NCI-H345 (cell line): ENCODE data around the gene ADAMTS3.

ENCODE experiments used
- DNase-seq: peaks from one replicate; lab custom pipeline; 2025; lab: John Stamatoyannopoulos, UW

ADAMTS3 gene

DNA sequence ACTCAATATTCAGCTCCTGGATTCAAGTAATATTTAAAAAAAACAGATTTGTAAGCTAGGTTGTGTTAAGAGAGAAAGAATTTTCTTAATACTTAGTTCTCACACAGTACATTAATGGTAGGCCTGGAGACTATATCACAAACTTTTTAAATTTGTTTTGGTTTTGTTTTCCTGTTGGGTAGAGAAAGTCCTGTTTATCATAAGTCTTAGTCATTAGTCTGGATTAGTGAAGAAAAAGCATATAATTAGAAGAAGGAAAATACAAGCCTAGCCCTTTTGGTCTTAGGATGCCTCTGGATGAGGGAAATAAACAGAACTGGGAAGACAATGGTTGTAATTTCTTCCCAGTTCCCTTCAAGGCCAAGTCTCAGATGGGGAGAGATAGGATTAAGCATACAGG lies 163.6 kb downstream of the ADAMTS3 start:
- DNase-seq: no peak

DNA sequence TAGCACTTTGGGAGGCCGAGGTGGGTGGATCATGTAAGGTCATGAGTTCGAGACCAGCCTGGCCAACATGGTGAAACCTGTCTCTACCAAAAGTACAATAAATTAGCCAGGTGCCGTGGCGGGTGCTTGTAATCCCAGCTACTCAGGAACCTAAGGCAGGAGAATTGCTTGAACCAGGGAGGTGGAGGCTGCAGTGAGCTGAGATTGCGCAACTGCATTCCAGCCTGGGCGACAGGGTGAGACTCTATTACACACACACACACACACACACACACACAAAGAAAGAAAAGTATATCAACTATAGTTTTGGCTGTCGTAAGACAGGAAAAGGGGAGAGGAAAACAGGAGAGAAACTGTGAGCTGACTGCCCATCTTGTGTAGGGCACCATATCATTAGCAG lies 171.7 kb downstream of the ADAMTS3 start:
- no peak for DNase-seq

DNA sequence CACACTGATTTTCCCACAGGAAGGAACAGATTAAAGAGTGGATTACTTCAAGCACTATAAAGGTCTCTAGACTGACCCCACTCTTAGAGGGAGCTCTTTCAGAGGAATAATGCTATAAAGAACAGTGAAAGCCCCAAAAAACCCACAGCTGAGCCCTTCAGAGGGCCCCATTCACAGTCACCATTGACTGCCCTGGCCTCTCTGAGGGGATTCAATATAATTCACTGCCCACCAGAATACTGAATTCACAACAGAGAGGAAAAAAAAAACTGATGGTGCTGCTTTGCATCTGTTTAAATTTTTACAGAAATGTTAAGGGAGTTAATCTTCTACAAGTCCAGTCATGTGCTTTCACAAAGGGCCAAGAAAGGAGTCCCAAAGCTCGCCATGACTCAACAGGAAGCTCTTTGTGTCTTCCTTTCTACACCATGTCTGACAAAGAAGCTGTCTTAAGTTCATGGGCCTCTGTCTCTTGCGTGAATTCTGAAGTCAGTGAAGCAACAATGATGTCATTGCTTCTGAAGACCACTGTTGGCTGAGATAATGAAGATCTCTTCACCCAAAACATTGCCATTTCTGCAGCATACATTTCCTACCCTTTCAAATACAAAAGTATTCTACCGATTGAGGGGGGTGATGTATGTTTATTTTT lies 174.9 kb downstream of the ADAMTS3 start:
- DNase-seq: no peak

DNA sequence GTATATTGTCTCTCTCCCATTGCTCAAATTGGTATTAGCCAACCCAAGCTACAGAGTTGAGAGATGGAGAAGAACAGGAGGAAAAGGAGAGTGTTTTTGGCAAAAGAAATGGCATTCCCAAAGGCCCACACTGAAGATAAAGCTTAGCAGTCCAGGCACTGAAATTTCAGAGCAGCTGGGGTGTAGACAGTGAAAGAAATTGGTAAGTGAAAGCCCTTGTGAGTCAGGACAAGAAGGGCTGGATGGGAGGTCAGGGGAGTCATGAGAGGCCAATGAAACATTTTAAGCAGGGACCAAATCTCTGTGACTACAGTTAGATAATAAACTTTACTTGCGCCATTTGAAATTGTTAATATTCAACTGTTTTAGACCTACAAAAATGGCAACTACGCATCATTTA lies 177.7 kb downstream of the ADAMTS3 start:
- DNase-seq: no peak

DNA sequence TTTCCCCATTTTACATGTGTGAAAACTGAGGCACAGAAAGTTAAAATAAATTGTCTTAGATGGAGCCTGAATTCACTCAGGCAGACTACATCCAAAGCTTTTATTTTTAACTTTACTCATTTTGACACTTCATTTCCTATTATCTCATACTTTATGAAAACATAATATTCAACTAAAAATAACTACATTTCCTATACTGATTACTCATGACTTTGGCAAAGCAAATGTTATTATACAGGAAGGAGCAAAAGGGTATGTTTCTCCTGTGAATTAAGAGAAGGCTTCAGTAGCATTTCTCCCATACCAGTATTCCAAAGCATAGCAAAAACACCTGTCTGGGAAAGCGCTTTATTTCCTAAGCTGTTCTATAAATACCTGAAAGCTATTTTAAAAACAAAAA lies 178.6 kb downstream of the ADAMTS3 start:
- no peak for DNase-seq

DNA sequence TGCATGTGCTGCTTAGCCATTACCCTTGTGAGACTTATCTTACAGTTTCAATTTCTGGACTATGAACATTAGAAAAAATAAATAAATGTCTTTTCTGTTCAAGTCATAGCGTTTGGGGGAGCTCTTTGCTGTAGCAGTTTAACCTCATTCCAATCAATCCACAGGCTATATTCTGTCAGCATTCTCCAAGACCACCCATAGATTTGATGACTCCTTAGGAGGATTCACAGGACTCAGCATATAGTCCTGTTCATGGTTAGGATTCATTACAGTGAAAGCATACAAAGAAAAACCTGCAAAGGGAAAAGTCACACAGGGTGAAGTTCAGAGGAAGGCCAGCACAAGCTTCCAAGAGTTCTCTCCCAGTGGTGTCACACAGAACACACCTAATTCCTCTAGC lies 180.5 kb downstream of the ADAMTS3 start:
- no peak for DNase-seq

DNA sequence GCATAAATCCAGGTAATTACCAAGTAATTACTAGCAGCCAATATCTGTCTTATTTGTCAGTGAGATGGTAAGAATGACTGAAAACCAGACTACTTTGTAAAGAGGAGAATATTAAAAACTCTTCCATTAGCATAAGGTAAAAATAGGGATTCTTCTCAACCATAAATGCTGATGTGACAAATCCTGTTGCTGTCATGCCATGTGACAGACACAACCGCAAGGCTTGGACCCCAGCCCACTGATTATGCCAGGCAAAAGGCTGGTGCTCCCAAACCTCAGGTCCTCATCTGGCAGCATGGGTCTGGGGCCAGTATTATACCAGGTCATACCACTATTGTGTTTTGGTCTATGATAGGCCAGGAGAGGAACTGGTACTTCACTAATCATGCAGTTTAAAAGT lies 181.1 kb downstream of the ADAMTS3 start:
- DNase-seq: no peak

DNA sequence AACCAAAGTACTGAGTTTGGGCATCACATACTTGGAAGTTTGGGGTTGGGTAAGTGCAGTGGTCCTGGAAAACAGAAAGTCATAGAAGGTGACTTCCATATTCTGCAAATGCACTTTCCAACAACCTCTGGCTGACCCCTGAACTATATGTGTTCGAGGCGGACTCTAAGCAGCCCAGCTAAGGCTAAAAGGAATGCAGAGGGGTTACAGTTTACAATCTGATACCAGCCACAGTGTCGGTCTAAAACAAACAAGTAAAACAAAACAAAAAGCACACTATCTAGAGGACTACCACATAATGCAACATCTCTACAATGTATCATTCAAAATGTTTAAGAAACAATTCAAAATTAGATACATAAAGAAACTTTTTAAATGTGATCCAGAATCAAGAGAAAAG lies 185.6 kb downstream of the ADAMTS3 start:
- no peak for DNase-seq

DNA sequence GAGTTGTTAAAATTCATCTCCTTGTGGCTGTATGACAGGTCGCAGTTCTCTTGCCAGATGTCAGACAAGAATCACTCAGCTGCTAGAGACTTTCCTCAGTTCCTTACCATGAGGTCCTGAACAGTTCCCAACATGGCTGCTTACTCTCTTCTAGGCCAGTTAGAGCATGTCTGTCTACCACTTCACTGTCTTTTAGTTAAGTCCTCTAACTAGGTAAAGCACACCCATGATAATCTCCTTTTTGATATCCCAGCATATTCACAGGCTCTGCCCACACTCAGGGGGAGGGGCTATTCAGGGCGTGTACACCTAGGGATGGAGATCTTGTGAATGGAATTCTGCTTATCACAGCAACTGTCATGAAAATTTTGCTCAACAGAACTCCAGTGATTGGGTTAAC lies 190.1 kb downstream of the ADAMTS3 start:
- no peak for DNase-seq

DNA sequence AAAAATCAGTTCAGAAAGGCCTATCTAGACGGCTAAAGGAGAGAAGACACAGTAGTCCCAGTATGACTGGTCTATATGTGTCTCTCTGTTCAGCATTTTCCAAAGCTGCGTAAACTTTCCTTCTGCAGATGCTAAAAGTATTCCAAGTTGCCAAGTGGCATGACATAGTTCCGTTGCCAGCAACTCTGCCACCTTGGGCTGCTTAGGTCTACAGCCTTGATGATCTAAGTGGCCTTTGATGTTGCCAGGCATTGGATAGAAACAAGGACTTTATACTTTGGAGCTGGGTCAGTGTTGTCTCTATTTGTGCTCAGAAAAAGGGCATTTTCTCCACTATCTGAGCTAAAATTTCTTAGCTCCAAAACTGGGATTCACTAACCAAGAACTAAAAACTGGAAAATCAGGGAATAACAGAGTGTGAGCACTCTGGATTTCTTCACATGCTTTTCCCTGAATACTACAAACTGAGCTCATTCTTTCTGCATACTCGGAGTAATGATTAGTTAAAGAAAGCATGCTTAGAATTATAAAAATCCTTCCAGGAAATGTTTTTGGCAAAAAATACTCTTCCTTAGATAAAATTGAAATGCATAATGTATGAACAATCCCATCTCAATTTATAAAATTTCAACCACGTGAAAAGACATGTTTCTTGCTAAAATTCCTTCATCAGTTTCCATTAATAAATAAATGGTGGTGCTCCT lies 191.4 kb downstream of the ADAMTS3 start:
- DNase-seq: no peak

DNA sequence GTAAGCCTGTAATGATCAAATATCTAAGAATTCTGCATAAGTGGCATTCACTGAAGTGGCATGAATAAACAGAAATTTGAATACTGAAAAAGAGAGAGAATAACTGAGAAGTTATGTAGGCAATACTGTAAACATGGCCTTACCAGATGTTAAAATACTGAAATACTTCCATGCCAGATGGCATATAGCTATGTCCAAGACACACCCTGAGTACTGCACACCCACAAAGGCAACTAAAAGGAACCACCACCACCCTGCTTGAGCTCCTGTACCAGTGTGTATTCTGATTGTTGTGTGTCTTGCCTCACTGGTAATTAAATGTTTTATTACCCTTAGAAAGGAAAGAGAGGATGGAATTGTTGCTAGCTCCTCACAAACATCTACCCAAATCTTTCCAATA lies 192.1 kb downstream of the ADAMTS3 start:
- no peak for DNase-seq

DNA sequence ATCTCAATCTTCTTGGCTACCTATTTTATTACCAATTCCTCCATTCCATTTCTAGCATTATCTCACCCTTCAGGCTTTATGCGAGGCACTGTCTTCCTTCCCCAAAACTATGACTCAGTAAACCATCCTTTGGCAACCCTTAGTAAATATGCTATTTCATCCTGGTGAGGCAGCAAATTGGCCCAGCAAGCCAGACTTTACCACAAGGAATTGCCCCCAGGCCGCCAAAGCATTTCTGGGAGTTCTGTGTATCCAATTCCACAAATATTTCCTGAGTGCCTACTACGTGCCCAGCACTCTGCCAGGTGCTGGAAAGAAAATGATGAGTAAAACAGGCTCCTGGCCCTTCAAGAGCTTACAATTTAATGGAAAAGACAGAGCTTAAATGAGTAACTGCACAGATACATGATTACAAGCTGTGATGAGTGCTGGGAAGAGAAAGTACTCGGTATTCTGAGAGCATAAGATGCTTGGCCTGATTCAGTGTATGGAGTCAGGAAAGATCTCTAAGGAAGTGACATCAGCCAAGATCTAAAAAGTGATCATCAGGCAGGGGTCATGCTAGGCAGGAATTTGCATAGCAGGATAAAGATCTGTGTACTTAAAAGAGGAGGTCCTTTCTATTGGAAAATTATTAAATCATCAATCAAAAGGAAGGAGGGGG lies 193.8 kb downstream of the ADAMTS3 start:
- no peak for DNase-seq

DNA sequence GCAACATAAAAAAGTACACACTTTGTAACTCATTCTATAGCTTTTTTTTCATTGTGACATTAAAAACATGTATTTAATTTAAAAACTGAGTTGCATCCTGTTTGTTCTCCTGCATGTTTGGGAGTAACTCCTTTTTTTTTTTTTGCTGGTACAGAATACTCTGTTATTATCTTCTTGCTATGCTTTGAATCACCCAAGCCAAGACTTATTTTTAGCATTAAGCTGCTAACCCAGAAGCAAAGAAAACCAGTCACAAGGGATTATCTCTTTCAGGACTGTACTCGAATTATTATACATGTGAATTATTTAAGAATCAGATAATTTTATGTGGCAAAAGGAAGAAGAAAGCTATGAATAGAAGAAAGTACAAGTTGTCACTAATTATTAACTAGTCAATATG lies 194.9 kb downstream of the ADAMTS3 start:
- DNase-seq: no peak

DNA sequence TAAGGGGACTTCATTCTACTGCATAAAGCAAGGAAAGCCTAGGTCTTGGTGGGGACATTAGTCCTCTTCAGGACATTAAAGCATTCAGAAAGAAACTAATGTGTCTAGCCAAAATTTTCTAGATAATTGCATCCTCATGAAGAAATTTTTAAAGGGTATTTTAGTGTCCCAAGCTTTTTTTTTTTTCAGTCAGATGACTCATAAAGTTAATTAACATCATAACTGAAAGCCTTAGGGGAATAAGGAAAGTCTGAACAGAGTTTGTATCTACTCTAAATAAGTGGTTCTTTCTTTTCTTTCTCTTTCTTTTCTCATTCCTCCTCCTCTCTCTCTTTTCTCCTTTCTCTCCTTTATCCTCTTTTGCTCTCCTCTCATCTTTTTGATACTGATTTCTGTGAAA lies 202.4 kb downstream of the ADAMTS3 start:
- no peak for DNase-seq

DNA sequence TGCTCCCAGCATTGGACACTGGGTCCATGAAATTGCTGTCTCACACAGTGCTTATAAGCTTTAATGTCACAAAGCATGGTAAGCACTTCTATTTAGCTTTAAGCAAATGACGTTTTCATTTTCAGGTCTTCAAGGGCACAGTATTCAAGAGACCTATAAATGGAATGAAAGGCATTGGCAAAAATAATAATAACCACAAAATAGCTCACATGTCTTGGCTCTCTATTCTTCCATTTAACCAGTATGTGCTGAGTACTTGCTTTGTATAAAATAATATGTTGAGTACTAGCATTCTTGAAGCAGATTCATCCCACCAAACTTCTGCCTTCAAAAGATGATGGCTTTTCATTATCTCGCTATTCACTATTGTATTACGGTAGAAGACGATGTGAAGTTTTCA lies 203.0 kb downstream of the ADAMTS3 start:
- DNase-seq: no peak

DNA sequence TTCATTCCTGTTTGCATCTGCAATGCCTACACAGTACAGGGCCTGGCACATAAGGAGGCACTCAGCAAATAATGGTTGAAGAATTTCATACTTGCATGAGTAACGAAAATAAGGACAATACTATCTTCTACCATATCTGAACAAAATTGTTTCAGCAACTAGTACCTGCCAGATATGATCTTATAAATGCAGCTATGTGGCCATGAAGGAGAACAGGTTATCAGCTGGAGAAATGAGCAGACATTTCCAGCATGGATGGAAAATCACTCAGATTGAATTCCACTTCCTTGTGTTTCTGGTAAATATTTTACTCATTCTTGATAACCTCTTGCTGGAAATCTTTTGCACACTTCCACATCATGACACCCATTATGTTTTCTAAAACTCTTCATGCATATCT lies 204.0 kb downstream of the ADAMTS3 start:
- DNase-seq: no peak

DNA sequence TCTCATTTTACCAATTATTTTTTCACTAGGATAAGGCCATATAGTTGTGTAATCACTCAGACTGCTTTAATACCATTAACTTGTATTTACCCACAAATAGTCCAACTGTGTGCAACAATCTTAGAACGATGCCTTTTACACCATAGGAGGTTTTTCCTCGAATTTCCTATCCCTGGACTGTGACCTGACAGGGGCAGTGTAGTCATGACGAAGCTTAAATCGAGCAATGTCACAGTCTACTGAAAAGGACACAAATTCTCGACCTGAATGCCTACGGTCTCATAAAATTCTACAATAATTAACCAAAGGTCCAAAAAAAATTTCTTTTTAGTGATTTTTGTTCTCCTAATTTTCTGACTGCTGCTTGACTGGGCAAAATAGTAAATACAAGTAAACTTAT lies 208.9 kb downstream of the ADAMTS3 start:
- DNase-seq: no peak

DNA sequence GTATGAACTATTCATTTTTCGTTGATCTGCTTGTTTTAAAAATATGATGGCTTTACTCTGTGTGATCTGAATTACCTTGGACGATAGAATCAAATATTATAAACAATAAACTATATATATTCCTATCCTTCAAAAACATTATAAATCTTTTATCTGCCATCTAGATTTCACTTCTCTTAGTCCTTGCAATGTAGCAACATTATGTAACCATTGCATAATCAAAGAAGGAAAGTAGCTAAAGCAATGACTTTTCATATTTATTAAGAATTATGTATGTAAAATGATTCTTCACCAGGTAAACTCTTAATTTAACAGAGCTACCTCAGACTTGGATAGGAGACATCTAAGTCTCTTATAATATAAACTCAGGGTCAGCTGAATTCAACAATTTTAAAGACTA lies 210.5 kb downstream of the ADAMTS3 start:
- DNase-seq: no peak

DNA sequence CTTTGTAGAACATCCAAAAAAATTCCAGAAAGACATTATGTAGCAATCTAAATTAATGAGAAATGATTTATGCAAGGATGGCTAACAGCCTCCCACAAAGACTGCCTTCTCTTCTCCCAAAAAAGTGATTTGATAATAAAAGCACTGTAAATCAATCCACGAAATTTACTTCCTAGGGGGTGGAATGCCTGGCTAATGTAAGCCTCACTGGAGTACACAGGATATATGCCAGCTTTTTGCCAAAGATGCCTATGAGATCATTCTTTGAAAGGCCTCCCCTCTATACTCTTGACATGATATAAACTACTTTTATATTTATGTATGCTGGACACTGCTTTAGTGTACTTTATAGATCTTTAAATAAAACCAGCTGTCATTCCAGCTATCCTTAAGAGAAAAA lies 211.1 kb downstream of the ADAMTS3 start:
- DNase-seq: no peak

DNA sequence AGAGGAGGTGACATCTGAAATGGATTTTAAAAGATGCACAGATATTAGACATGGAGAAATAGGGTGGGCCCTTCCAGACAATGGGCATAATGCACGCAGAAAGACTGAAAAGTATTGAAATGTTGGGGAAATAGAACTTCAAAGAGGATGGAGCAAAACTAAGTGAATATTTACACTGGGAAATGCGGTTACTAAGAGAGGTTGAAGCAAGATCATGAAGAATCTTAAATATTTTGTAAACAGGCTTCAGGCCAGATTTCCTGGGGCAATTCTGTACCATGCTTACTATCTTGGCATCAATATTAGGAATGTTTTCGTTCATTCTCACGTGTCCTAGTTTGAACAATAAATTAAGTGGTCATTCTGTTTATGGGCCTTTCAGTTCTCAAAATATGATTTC lies 216.3 kb downstream of the ADAMTS3 start:
- DNase-seq: no peak

DNA sequence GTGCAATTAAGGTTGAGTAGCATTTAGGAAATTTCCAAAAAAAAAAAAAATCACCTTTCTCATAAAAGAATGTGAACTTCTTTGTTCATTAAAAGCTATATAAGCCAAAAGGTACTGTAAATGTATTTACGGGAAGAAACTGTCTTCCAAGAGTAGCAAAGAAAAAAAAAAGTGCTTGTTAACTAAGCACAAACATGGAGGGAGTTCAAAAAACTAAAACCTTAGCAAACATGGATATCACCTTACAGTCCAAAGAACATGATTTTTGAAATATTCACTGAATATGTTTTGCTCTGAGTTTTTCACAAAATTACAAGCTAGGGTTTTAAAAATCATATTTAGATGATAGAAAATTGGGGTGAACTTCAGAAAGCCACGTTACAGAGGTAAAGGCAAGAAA lies 217.5 kb downstream of the ADAMTS3 start:
- DNase-seq: no peak

DNA sequence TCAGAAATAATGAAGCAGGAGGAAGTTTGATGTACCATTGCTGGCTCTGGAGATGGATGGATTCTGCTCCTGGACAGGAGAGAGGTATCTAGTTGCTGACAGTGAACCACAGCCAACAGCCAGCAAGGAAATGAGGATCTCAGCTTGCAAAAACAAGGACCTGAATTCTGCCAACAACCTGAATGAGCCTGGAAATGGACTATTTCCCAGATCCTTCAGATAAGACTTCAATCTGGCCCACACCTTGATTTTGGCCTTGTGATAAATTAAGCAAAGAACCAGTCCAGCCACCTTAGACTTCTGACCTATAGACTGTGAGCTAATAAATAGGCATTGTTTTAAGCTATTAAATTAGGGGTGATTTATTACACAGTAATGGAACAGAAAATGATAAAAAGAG lies 220.3 kb downstream of the ADAMTS3 start:
- no peak for DNase-seq

DNA sequence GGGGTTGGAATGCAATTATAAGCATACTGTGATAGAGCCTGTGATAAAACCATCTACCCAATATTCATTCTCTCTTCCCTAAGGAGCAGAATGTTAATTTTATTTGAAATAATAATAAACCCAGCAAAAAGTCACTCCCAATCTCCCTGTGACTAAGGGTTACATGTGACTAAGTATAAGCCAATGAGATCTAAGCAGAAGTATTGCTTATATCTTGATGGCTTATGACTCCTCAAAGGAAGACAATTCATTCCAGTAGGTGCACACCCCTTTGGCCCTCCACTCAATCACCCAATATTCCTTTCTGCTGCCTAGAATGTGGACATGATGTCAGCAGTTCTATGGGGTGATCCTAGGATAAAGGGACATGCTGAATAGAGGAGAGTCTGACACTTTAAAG lies 224.6 kb downstream of the ADAMTS3 start:
- no peak for DNase-seq

DNA sequence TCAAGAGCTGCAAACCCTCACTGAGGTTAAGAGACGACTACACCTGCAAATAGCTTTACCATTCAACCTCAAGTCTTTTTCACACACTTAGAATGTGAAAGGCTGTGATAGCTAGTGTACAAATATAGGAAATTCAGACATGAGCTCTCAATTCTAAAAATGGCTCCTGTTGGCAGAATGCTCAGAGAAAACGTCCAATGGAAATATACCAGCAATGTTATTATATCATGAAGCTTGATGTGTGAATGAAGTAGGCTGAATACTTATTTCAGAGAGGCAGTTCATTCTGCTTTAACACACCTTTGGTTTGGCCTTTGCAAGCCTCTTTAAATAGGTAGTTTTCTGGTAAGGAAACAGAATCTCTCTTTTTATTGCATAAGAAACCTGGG lies 227.6 kb downstream of the ADAMTS3 start:
- no peak for DNase-seq
